HG03565 (cell line): ENCODE data around the gene EXO5.
"Not testable (repeated sequence)": the region's sequence is repeated elsewhere in the genome, so short reads cannot be mapped to it uniquely, and the experiment has no call there.

Experiments used
- ATAC-seq: cut with Tn5 transposase; IDR thresholded peaks from one replicate; pipeline ENCODE4 v1.9.1; 2021; ENCODE audit warnings: mild to moderate bottlenecking, moderate library complexity; ENCODE audit not compliant: unreplicated experiment

The EXO5 gene

GRCh38 chr1:40508375-40509341, at the start of gene EXO5:
Gene EXO5 (plus strand): TSS chr1:40508767. CDS start chr1:40514545, 5,778 bp downstream.
- no peak for ATAC-seq

- ATAC-seq = no peak
These were observed 45.5 kb upstream of the EXO5 start for GRCh38 chr1:40462956-40463590.

- no peak for ATAC-seq
These were observed 39.2 kb upstream of the EXO5 start for GRCh38 chr1:40469327-40469726.

- no peak for ATAC-seq
These were observed 33.3 kb upstream of the EXO5 start for GRCh38 chr1:40475268-40475667.

- no peak for ATAC-seq
These were observed 31.5 kb upstream of the EXO5 start, which contains the start of gene ZFP69 for GRCh38 chr1:40476924-40477677. Gene ZFP69 (plus strand): TSS chr1:40477290. CDS start chr1:40479362, 2,072 bp downstream.

- no peak for ATAC-seq
These were observed 30.9 kb upstream of the EXO5 start for GRCh38 chr1:40477678-40478053.

GRCh38 chr1:40478276-40478675, 30.3 kb upstream of the EXO5 start:
- no peak for ATAC-seq

GRCh38 chr1:40479156-40479555, 29.4 kb upstream of the EXO5 start:
- no peak for ATAC-seq

- no peak for ATAC-seq
These were observed 13.2 kb upstream of the EXO5 start for GRCh38 chr1:40495315-40495903.

- not testable (repeated sequence) for ATAC-seq
These were observed 5.9 kb upstream of the EXO5 start for GRCh38 chr1:40502651-40503050.

GRCh38 chr1:40507973-40508372, 594 bp upstream of the EXO5 start:
- ATAC-seq = no peak

- no peak for ATAC-seq
These were observed 10.9 kb downstream of the EXO5 start for GRCh38 chr1:40519517-40519916.

GRCh38 chr1:40530735-40531380, 22.3 kb downstream of the EXO5 start:
- no peak for ATAC-seq

- peak; percentile 84 for ATAC-seq
These were observed 23.0 kb downstream of the EXO5 start, which contains the start of gene ZNF684 for GRCh38 chr1:40531381-40532061. Gene ZNF684 (plus strand): TSS chr1:40531637. CDS start chr1:40533167, 1,530 bp downstream.

- ATAC-seq = no peak
These were observed 23.5 kb downstream of the EXO5 start for GRCh38 chr1:40532062-40532389.

GRCh38 chr1:40532844-40533424, 24.4 kb downstream of the EXO5 start:
- no peak for ATAC-seq

- no peak for ATAC-seq
These were observed 26.0 kb downstream of the EXO5 start for GRCh38 chr1:40534589-40534988.

GRCh38 chr1:40535732-40536131, 27.2 kb downstream of the EXO5 start:
- no peak for ATAC-seq

- ATAC-seq = no peak
These were observed 30.8 kb downstream of the EXO5 start for GRCh38 chr1:40539338-40539737.
